NCI-H460 (cell line): Measurements from ENCODE around the gene GYG1. TPM values are rescaled to one million over a fixed set of nuclear protein-coding genes. Genes with fewer than 3 reads are reported as not detected.

ENCODE experiments used
- total RNA-seq: library from RNA; depleted of rRNA; stranded (reverse); fragments of >200 nt; shearing (Covaris generic); gene quantifications from 2 replicates; pipeline ENCODE4 v1.2.3, GENCODE V29; 2014; rRNA removed

GYG1 gene
- total RNA-seq, 1 experiment from 2014 or later = 28.7 TPM

Other genes with a start within 250 kb of the GYG1 start
- not detected in 2 replicates for gene CPB1, start 163.7 kb upstream of the GYG1 start, total RNA-seq
- not detected in 2 replicates for gene CPA3, start 126.2 kb upstream of the GYG1 start, total RNA-seq
- gene HLTF, start 95.0 kb downstream of the GYG1 start, total RNA-seq = 50.0 and 50.8 TPM in 2 replicates
- 17.5 and 17.6 TPM in 2 replicates for gene HPS3, start 138.1 kb downstream of the GYG1 start, total RNA-seq
- gene CP, start 230.3 kb downstream of the GYG1 start, total RNA-seq = 6.2 TPM in 2 replicates